Measurements from ENCODE around the gene ADAM11.

Gene ADAM11

DNA sequence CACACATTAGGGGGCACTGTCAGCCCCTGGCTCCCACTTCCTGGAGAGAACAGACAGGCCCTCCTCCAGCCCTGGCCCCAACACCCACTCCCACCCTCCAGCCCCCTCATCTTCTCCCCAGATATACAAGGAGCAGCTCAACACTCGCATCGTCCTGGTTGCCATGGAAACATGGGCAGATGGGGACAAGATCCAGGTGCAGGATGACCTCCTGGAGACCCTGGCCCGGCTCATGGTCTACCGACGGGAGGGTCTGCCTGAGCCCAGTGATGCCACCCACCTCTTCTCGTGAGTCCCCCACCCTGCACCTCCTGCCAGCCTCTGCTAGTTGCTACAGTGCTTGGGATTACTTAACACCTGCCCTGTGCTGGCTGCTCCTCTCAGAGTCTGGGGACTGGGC lies 14.4 kb downstream of the ADAM11 start:
- Histone ChIP-seq H3K79me2 (ENCODE audit: insufficient read depth, low read length) (no peaks in the 10 kb centered on the region), H3K9me3 (ENCODE audit: insufficient read depth, low read length) (no peaks in the 10 kb centered on the region), H3K4me2 (ENCODE audit: low read depth, low read length, poor library complexity, severe bottlenecking) (no peak overlapping the region), H3K4me3 (ENCODE audit: insufficient read depth, low read length, poor library complexity, severe bottlenecking) (no peak overlapping the region), H4K20me1 (ENCODE audit: low read depth, low read length) (no peaks in the 10 kb centered on the region), H3K9ac (ENCODE audit: low read length) (no peak overlapping the region), H3K27me3 (ENCODE audit: low read length) (no peaks in the 10 kb centered on the region), H3K36me3 (ENCODE audit: low read length) (no peaks in the 10 kb centered on the region), H3K27ac (ENCODE audit: low read depth, low read length) (no peak overlapping the region), H2AFZ (ENCODE audit: low read depth, low read length, severe bottlenecking) (no peak overlapping the region), H3K9me2 (replicated peaks; ENCODE audit: insufficient read depth, low read length) (no peaks in the 10 kb centered on the region), H3F3A (ENCODE audit: insufficient read depth) (no peaks in the 10 kb centered on the region)
- TF ChIP-seq CTCF (IDR thresholded peaks at IDR 0.05; ENCODE audit: insufficient read depth, low read length, poor library complexity, severe bottlenecking) (no peak), EZH2phosphoT487 (conservative IDR thresholded peaks at IDR 0.05; ENCODE audit: low read length) (no peak)

DNA sequence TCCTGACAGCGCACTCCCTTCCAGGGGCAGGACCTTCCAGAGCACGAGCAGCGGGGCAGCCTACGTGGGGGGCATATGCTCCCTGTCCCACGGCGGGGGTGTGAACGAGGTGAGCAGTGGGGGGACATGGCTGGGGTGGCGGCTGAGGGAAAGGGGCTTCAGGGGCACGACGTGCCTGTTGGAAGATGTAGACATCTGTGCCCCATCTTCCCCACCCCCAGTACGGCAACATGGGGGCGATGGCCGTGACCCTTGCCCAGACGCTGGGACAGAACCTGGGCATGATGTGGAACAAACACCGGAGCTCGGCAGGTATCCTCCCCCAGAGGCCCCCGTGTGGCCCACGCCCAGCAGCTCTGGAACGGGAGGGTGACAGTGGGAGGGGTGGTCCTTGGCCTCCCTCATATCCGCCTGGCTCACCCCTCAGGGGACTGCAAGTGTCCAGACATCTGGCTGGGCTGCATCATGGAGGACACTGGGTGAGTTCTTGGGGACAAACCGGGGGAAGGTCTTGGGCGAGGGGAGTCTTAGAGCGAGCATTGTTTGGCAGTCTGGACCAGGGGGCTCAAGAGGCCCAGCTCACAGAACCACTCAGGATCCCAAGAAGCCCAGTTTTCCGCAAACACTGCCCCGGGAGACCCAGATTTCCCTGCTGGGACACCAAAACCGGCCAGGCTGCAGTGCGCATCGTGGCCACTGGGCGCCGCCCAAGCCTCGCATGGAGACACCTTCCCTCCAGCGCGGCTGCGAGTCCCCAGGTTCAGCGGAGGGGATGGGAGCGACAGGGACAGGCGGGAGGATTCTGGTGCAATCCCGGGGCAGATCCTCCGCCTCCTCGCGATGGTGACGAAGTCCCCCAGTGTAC lies 15.7 kb downstream of the ADAM11 start:
- Histone ChIP-seq H3K27ac (ENCODE audit: low read depth, low read length) (no peak overlapping the region), H3K9ac (ENCODE audit: low read length) (peak overlapping the region; percentile 50), H3F3A (ENCODE audit: insufficient read depth) (no peaks in the 10 kb centered on the region), H3K4me3 (ENCODE audit: insufficient read depth, low read length, poor library complexity, severe bottlenecking) (peak overlapping the region; percentile 58), H2AFZ (ENCODE audit: low read depth, low read length, severe bottlenecking) (peak overlapping the region; percentile 93), H3K9me2 (replicated peaks; ENCODE audit: insufficient read depth, low read length) (no peaks in the 10 kb centered on the region), H4K20me1 (ENCODE audit: low read depth, low read length) (no peaks in the 10 kb centered on the region), H3K4me2 (ENCODE audit: low read depth, low read length, poor library complexity, severe bottlenecking) (peak overlapping the region; percentile 80), H3K27me3 (ENCODE audit: low read length) (no peaks in the 10 kb centered on the region), H3K9me3 (ENCODE audit: insufficient read depth, low read length) (no peaks in the 10 kb centered on the region), H3K79me2 (ENCODE audit: insufficient read depth, low read length) (no peaks in the 10 kb centered on the region), H3K36me3 (ENCODE audit: low read length) (no peaks in the 10 kb centered on the region)
- no peak for TF ChIP-seq EZH2phosphoT487 (conservative IDR thresholded peaks at IDR 0.05; ENCODE audit: low read length)
- TF ChIP-seq CTCF (IDR thresholded peaks at IDR 0.05; ENCODE audit: insufficient read depth, low read length, poor library complexity, severe bottlenecking): peak; percentile 95

DNA sequence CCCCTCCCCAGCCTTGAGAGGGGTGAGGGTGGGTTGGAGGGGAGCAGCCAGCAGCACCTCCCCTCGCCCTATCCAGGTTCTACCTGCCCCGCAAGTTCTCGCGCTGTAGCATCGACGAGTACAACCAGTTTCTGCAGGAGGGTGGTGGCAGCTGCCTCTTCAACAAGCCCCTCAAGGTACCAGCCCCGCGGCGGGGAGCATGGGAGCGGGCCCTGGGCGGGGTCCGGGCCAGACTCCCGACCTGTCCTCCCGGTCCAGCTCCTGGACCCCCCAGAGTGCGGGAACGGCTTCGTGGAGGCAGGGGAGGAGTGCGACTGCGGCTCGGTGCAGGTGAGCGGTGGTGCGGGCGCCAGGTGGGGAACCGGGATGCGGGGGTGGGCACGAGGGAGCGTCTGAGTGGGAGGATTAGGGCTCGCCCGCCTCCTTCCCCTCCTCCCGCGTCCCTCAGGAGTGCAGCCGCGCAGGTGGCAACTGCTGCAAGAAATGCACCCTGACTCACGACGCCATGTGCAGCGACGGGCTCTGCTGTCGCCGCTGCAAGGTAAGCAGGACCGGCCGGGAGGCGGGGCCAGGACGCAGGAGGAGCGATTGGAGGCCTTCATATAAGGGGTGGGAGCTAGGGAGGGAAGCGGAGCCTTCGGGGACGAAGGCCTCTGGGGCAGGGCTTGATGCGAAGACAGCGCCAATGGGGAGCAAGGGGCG lies 16.5 kb downstream of the ADAM11 start:
- Histone ChIP-seq H3K4me2 (ENCODE audit: low read depth, low read length, poor library complexity, severe bottlenecking) (peak overlapping the region; percentile 80), H3K79me2 (ENCODE audit: insufficient read depth, low read length) (no peaks in the 10 kb centered on the region), H3K27ac (ENCODE audit: low read depth, low read length) (no peak overlapping the region), H3F3A (ENCODE audit: insufficient read depth) (no peaks in the 10 kb centered on the region), H3K27me3 (ENCODE audit: low read length) (no peaks in the 10 kb centered on the region), H3K4me3 (ENCODE audit: insufficient read depth, low read length, poor library complexity, severe bottlenecking) (peak overlapping the region; percentile 58), H3K9me3 (ENCODE audit: insufficient read depth, low read length) (no peaks in the 10 kb centered on the region), H3K9me2 (replicated peaks; ENCODE audit: insufficient read depth, low read length) (no peaks in the 10 kb centered on the region), H3K36me3 (ENCODE audit: low read length) (no peaks in the 10 kb centered on the region), H4K20me1 (ENCODE audit: low read depth, low read length) (no peaks in the 10 kb centered on the region), H2AFZ (ENCODE audit: low read depth, low read length, severe bottlenecking) (peak overlapping the region; percentile 93), H3K9ac (ENCODE audit: low read length) (peak overlapping the region; percentile 50)
- TF ChIP-seq CTCF (IDR thresholded peaks at IDR 0.05; ENCODE audit: insufficient read depth, low read length, poor library complexity, severe bottlenecking): no peak
- TF ChIP-seq EZH2phosphoT487 (conservative IDR thresholded peaks at IDR 0.05; ENCODE audit: low read length): no peak
